Measurements from ENCODE around the gene C20orf96.

The C20orf96 gene

DNA sequence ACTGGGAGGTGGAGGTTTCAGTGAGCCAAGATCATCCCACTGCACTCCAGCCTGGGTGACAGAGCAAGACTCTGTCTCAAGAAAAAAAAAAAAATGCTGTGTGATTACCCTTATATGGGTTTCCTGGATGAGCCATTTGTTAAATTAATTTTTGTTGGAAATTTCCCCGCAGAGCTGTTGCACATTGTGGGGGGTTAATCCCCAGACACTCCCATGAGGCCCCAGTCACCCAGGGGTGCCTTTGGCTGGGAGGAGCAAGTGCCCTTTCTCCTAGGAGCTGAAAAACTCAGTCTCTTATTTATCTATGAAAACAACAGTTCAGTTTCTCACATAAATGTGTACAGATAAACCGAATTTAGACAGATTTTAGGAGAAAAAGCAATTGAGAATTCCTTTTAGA is 37.7 kb downstream of the C20orf96 start:
- TF ChIP-seq, protein P1, sequence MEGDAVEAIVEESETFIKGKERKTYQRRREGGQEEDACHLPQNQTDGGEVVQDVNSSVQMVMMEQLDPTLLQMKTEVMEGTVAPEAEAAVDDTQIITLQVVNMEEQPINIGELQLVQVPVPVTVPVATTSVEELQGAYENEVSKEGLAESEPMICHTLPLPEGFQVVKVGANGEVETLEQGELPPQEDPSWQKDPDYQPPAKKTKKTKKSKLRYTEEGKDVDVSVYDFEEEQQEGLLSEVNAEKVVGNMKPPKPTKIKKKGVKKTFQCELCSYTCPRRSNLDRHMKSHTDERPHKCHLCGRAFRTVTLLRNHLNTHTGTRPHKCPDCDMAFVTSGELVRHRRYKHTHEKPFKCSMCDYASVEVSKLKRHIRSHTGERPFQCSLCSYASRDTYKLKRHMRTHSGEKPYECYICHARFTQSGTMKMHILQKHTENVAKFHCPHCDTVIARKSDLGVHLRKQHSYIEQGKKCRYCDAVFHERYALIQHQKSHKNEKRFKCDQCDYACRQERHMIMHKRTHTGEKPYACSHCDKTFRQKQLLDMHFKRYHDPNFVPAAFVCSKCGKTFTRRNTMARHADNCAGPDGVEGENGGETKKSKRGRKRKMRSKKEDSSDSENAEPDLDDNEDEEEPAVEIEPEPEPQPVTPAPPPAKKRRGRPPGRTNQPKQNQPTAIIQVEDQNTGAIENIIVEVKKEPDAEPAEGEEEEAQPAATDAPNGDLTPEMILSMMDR (IDR thresholded peaks at IDR 0.05; ENCODE audit: low read depth, low read length), result no peak
- TF ChIP-seq MYC (IDR thresholded peaks at IDR 0.05; ENCODE audit: low read depth, low read length) (no peak), POLR2A (IDR thresholded peaks at IDR 0.05; ENCODE audit: extremely low read depth, insufficient read length) (no peak)
- TF ChIP-seq, protein P2, sequence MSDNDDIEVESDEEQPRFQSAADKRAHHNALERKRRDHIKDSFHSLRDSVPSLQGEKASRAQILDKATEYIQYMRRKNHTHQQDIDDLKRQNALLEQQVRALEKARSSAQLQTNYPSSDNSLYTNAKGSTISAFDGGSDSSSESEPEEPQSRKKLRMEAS (IDR thresholded peaks at IDR 0.05; ENCODE audit: low read depth, low read length), result no peak
- DNase-seq (ENCODE audit: low read depth), result peak; percentile 47
- no peak overlapping the region for H3K4me3 ChIP-seq (ENCODE audit: low read depth, low read length)

DNA sequence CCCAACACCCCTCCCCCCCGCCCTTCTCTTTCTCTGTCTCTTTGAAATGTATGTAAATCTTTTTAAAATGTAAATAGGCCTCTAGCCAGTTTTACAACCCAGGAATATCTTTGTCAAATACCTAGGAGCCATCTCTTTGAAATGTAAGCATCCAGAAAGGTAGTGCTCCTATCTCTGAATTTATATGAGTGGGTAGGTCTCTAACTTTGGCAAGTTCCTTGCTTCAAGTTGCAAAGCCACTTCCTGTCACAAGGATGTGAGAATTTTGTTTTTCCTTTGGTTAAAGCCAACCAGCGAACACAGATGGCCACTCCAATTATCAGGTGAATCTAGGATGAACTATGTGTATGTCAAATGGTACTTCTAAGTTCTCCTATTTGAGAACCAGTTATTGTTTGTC is 39.2 kb downstream of the C20orf96 start:
- H3K4me3 ChIP-seq (ENCODE audit: low read depth, low read length), result no peak overlapping the region
- peak; percentile 24 for DNase-seq (ENCODE audit: low read depth)
- TF ChIP-seq, protein P2 (IDR thresholded peaks at IDR 0.05; ENCODE audit: low read depth, low read length), result no peak
- TF ChIP-seq MYC (IDR thresholded peaks at IDR 0.05; ENCODE audit: low read depth, low read length) (no peak), POLR2A (IDR thresholded peaks at IDR 0.05; ENCODE audit: extremely low read depth, insufficient read length) (no peak)
- TF ChIP-seq, protein P1 (IDR thresholded peaks at IDR 0.05; ENCODE audit: low read depth, low read length), result no peak

DNA sequence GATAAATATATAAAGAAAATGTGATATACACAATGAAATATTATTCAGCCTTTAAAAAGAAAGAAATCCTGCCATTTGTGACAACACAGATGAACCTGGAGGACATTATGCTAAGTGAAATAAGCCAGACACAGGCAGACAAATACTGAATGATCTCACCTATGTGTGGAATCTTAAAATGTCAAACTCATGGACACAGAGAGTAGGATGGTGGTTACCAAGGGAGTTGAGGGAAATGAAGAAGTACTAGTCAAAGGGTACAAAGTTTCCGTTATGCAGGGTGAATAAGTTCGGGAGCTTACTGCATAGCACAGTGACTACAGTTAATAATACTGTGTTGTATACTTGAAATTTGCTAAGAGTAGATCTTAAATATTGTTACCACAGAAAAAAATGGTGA is 47.6 kb downstream of the C20orf96 start:
- DNase-seq (ENCODE audit: low read depth), result no peak
- H3K4me3 ChIP-seq (ENCODE audit: low read depth, low read length), result no peak overlapping the region
- TF ChIP-seq, protein P2 (IDR thresholded peaks at IDR 0.05; ENCODE audit: low read depth, low read length), result no peak
- TF ChIP-seq, protein P1 (IDR thresholded peaks at IDR 0.05; ENCODE audit: low read depth, low read length), result no peak

DNA sequence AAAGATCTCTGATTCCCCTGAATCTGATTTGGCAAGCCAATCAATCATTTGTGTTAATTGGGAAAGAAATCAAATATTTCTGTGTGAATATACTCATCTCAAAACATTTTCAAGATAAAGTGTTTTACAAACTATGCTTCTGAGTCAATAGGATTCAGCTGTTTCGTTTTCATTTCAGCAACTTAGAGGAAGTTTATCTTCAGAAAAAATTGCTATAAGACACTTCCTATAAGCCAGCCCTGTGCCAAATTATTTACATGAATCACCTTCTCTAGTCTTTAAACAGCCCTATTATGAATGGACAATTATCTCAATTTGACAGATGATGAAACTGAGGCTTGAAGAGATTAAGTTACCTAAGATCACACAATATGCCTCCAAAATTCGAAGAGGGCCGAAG is 52.6 kb downstream of the C20orf96 start:
- TF ChIP-seq POLR2A (IDR thresholded peaks at IDR 0.05; ENCODE audit: extremely low read depth, insufficient read length) (no peak), MYC (IDR thresholded peaks at IDR 0.05; ENCODE audit: low read depth, low read length) (no peak)
- TF ChIP-seq, protein P2 (IDR thresholded peaks at IDR 0.05; ENCODE audit: low read depth, low read length), result no peak
- TF ChIP-seq, protein P1 (IDR thresholded peaks at IDR 0.05; ENCODE audit: low read depth, low read length), result no peak
- peak; percentile 44 for DNase-seq (ENCODE audit: low read depth)
- peak overlapping the region; percentile 22 for H3K4me3 ChIP-seq (ENCODE audit: low read depth, low read length)

DNA sequence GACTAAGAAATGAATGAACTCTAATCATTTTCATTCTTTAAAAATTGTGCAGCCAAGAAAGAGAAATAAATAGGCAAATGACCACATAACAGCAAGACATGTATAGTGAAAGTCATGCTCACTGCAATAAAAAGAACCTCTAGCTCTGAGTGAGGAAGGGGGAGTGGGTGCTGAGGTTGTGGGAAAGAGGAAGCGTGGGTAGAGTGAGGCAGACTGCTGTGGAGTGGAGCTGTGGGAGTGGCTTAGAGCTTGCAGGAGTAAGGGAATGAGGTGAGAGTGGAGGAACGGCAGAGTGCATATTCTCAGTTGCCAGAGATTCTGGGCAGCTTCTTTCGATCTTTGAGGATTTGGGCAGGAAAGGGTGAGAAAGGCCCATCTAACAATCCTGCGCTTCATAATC is 53.1 kb downstream of the C20orf96 start:
- H3K4me3 ChIP-seq (ENCODE audit: low read depth, low read length), result peak overlapping the region; percentile 22
- TF ChIP-seq POLR2A (IDR thresholded peaks at IDR 0.05; ENCODE audit: extremely low read depth, insufficient read length) (no peak), MYC (IDR thresholded peaks at IDR 0.05; ENCODE audit: low read depth, low read length) (no peak)
- TF ChIP-seq, protein P1 (IDR thresholded peaks at IDR 0.05; ENCODE audit: low read depth, low read length), result no peak
- TF ChIP-seq, protein P2 (IDR thresholded peaks at IDR 0.05; ENCODE audit: low read depth, low read length), result no peak
- peak; percentile 87 for DNase-seq (ENCODE audit: low read depth)

DNA sequence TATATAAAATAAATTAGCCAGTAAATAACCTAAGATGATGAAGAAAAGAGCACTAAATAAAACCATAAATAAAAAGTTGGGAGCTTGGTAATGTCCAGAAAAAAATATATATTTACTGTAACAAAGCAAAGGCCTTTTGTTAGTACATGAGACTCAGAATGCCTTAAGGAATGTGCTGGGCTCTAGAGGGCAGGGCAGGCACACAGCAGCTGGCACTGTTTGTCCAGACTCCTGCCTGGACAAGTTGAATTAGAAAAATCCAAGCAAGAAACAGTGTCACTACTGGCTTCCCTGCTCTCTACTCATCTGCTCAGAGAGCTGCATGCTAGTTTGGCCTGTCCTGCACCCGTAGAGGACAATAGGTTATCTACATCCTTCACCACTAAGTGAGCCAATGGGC is 54.7 kb downstream of the C20orf96 start:
- no peak for TF ChIP-seq MYC (IDR thresholded peaks at IDR 0.05; ENCODE audit: low read depth, low read length)
- TF ChIP-seq, protein P2 (IDR thresholded peaks at IDR 0.05; ENCODE audit: low read depth, low read length), result no peak
- TF ChIP-seq POLR2A (IDR thresholded peaks at IDR 0.05; ENCODE audit: extremely low read depth, insufficient read length), result no peak
- TF ChIP-seq, protein P1 (IDR thresholded peaks at IDR 0.05; ENCODE audit: low read depth, low read length), result no peak
- peak; percentile 36 for DNase-seq (ENCODE audit: low read depth)
- H3K4me3 ChIP-seq (ENCODE audit: low read depth, low read length), result no peak overlapping the region
